K562 (cell line): ENCODE measurements around the gene SETDB2.

Experiments
- ATF6 ChIP-seq: sonication (generic); formaldehyde crosslinking; IDR thresholded peaks from 2 replicates; pipeline ENCODE4 v1.4.0; 2020; ENCODE audit warnings: mild to moderate bottlenecking, missing genetic modification reagents
- MAX ChIP-seq: sonication (generic); formaldehyde crosslinking; IDR thresholded peaks from 2 replicates; pipeline ENCODE4 v1.9.0; 2022; ENCODE audit warnings: mild to moderate bottlenecking, missing genetic modification reagents

- TF ChIP-seq ATF6 = no peak
- no peak for TF ChIP-seq MAX (CRISPR knock-in tag)
These were observed 15.9 kb upstream of the SETDB2 start for GRCh38 chr13:49428041-49428763.
